ENCODE data around the gene ANTXR1.

Gene ANTXR1

GRCh38 chr2:69013142-69013839, at the start of gene ANTXR1:
Gene ANTXR1, plus strand, starts transcription at chr2:69013179. Its CDS starts 321 bp downstream, at chr2:69013500.
- DNase-seq (ENCODE audit: low read depth in 3 of 3) = no peak

- no peak for DNase-seq (ENCODE audit: low read depth in 3 of 3)
Measured at GRCh38 chr2:68964282-68964681, 48.7 kb upstream of the ANTXR1 start.

- no peak for DNase-seq (ENCODE audit: low read depth in 3 of 3)
Measured at GRCh38 chr2:68968221-68968620, 44.8 kb upstream of the ANTXR1 start.

GRCh38 chr2:68969736-68970490, 43.1 kb upstream of the ANTXR1 start:
- DNase-seq (ENCODE audit: low read depth in 3 of 3) = no peak

- no peak for DNase-seq (ENCODE audit: low read depth in 3 of 3)
Measured at GRCh38 chr2:68970566-68971265, 42.3 kb upstream of the ANTXR1 start.

GRCh38 chr2:68971591-68972231, 41.3 kb upstream of the ANTXR1 start:
- DNase-seq (ENCODE audit: low read depth in 3 of 3) = no peak

GRCh38 chr2:68974251-68974650, 38.7 kb upstream of the ANTXR1 start, which contains the start of gene GKN1:
Gene GKN1, plus strand, starts transcription at chr2:68974636. Its CDS starts 42 bp downstream, at chr2:68974678.
- DNase-seq (ENCODE audit: low read depth in 3 of 3) = no peak

GRCh38 chr2:68974946-68975665, 37.9 kb upstream of the ANTXR1 start:
- no peak for DNase-seq (ENCODE audit: low read depth in 3 of 3)

GRCh38 chr2:68975844-68976243, 37.1 kb upstream of the ANTXR1 start:
- DNase-seq (ENCODE audit: low read depth in 3 of 3) = no peak

- DNase-seq (ENCODE audit: low read depth in 3 of 3) = no peak
Measured at GRCh38 chr2:68977453-68977852, 35.5 kb upstream of the ANTXR1 start.

- DNase-seq (ENCODE audit: low read depth in 3 of 3) = no peak
Measured at GRCh38 chr2:68978098-68978497, 34.9 kb upstream of the ANTXR1 start.

GRCh38 chr2:68980956-68981355, 32.0 kb upstream of the ANTXR1 start:
- no peak for DNase-seq (ENCODE audit: low read depth in 3 of 3)

GRCh38 chr2:68987021-68987503, 25.9 kb upstream of the ANTXR1 start:
- no peak for DNase-seq (ENCODE audit: low read depth in 3 of 3)

- DNase-seq (ENCODE audit: low read depth in 3 of 3) = no peak
Measured at GRCh38 chr2:68989035-68989434, 23.9 kb upstream of the ANTXR1 start.

- DNase-seq (ENCODE audit: low read depth in 3 of 3) = no peak
Measured at GRCh38 chr2:68992341-68992740, 20.6 kb upstream of the ANTXR1 start.

GRCh38 chr2:68992933-68993332, 20.0 kb upstream of the ANTXR1 start:
- DNase-seq (ENCODE audit: low read depth in 3 of 3) = no peak

GRCh38 chr2:68993660-68994059, 19.3 kb upstream of the ANTXR1 start:
- no peak for DNase-seq (ENCODE audit: low read depth in 3 of 3)

GRCh38 chr2:68994864-68995263, 18.1 kb upstream of the ANTXR1 start:
- DNase-seq (ENCODE audit: low read depth in 3 of 3) = no peak

GRCh38 chr2:68995916-68996315, 17.1 kb upstream of the ANTXR1 start:
- no peak for DNase-seq (ENCODE audit: low read depth in 3 of 3)

GRCh38 chr2:68997401-68997800, 15.6 kb upstream of the ANTXR1 start:
- DNase-seq (ENCODE audit: low read depth in 3 of 3) = no peak

GRCh38 chr2:69001879-69002278, 11.1 kb upstream of the ANTXR1 start:
- no peak for DNase-seq (ENCODE audit: low read depth in 3 of 3)
